HCT116 (cell line): Measurements from ENCODE around the gene ACTC1. TPM values are rescaled to one million over a fixed set of nuclear protein-coding genes. Genes with fewer than 3 reads are reported as not detected.

Experiments used
- ATAC-seq: fragments of 200-7000 bp; cut with Tn5 transposase; 2 replicates; pipeline ENCODE4 v1.9.1; 2020; ENCODE audit warnings: mild to moderate bottlenecking, moderate library complexity
- BruUV-seq: library from RNA; stranded (reverse); fragments of 400-500 nt; replicated peaks from 2 replicates; lab custom pipeline; 2021; lab: Mats Ljungman, UMichigan
- CTCF ChIA-PET: fragments of 300-600 bp; sonication (Branson Sonifier 250); formaldehyde crosslinking; loops from one replicate; lab custom pipeline; 2021; ENCODE audit warnings: antibody characterized with exemption; lab: Charles Lee
- POLR2A ChIA-PET: fragments of 300-600, 350-600 bp; sonication (Branson Sonifier 250); formaldehyde crosslinking; loops from one replicate; lab custom pipeline; 2021; ENCODE audit warnings: antibody characterized with exemption; lab: Charles Lee
- RAD21 ChIA-PET, 2 experiments: fragments of 300-600 bp; sonication (Branson Sonifier 250); formaldehyde crosslinking; loops; one replicate each; lab custom pipeline; 2023; ENCODE audit warnings: low total read pairs in 2 of 2; ENCODE audit not compliant: uncharacterized antibody in 2 of 2, unreplicated experiment in 2 of 2, low non-redundant PET in 1 of 2; lab: Charles Lee
- DNase-seq: peaks from one replicate; pipeline ENCODE4 v3.0.0-alpha.2; 2010; ENCODE audit warnings: low read depth, low spot score
- H2AFZ ChIP-seq: fragments of 200-600 bp; shearing (Covaris generic), sonication (generic); 2 replicates; pipeline ENCODE4 v1.6.1; 2017; ENCODE audit warnings: low read depth, mixed run types, mixed read lengths, antibody characterized with exemption, low read length; ENCODE audit not compliant: poor library complexity, severe bottlenecking
- H3K27ac ChIP-seq: 2 replicates; pipeline ENCODE4 v1.5.1; 2012; ENCODE audit warnings: low read depth, low read length
- H3K27me3 ChIP-seq: fragments of 200-600 bp; sonication (generic); 2 replicates; pipeline ENCODE4 v1.6.1; 2016; ENCODE audit warnings: mixed run types, low read length, mixed read lengths; ENCODE audit not compliant: insufficient read depth
- H3K36me3 ChIP-seq, 2 experiments: fragments of 200-500 bp in 1 of 2; fragments of 200-600 bp in 1 of 2; sonication (Bioruptor generic) in 1 of 2; sonication (generic) in 1 of 2; 2 replicates each; pipeline versions ENCODE4 v1.5.1 to v1.6.1; 2014 to 2016; ENCODE audit warnings: low read length in 2 of 2, inconsistent platforms in 1 of 2, mixed read lengths in 1 of 2, mixed run types in 1 of 2; ENCODE audit not compliant: insufficient read depth in 2 of 2, control insufficient read depth in 1 of 2
- H3K4me1 ChIP-seq, 2 experiments: fragments of 200-600 bp in 1 of 2; sonication (generic) in 1 of 2; 2 replicates each; pipeline versions ENCODE4 v1.5.1 to v1.6.1; 2012 to 2017; ENCODE audit warnings: low read length in 2 of 2, inconsistent platforms in 1 of 2, mild to moderate bottlenecking in 1 of 2, mixed read lengths in 1 of 2, mixed run types in 1 of 2, moderate library complexity in 1 of 2; ENCODE audit not compliant: insufficient read depth in 2 of 2, control insufficient read depth in 1 of 2
- H3K4me2 ChIP-seq: fragments of 200-600 bp; sonication (generic); 2 replicates; pipeline ENCODE4 v1.6.1; 2017; ENCODE audit warnings: mixed run types, low read length, mixed read lengths
- H3K4me3 ChIP-seq, 2 experiments: fragments of 200-600 bp in 1 of 2; sonication (generic) in 1 of 2; replicated peaks in 1 of 2; 2 replicates each; pipeline ENCODE4 v1.5.1; 2011 to 2016; ENCODE audit warnings: low read length in 2 of 2, control low read depth in 1 of 2, low read depth in 1 of 2, mild to moderate bottlenecking in 1 of 2, mixed read lengths in 1 of 2, mixed run types in 1 of 2
- H3K79me2 ChIP-seq: fragments of 200-600 bp; sonication (generic); 2 replicates; pipeline ENCODE4 v1.6.1; 2017; ENCODE audit warnings: mild to moderate bottlenecking, mixed run types, low read length, moderate library complexity, mixed read lengths; ENCODE audit not compliant: insufficient read depth
- H3K9ac ChIP-seq: fragments of 200-600 bp; sonication (generic); 2 replicates; pipeline ENCODE4 v1.6.1; 2016; ENCODE audit warnings: low read length, mixed read lengths
- H3K9me2 ChIP-seq: fragments of 200-600 bp; sonication (generic), shearing (Covaris generic); 2 replicates; pipeline ENCODE4 v1.6.1; 2017; ENCODE audit warnings: mixed run types, mild to moderate bottlenecking, moderate library complexity; ENCODE audit not compliant: insufficient read depth
- H3K9me3 ChIP-seq, 2 experiments: fragments of 200-500 bp in 1 of 2; fragments of 200-600 bp in 1 of 2; sonication (Bioruptor generic) in 1 of 2; sonication (generic) in 1 of 2; 2 replicates each; pipeline ENCODE4 v1.6.1; 2014 to 2017; ENCODE audit warnings: low read length in 2 of 2, mixed read lengths in 2 of 2, inconsistent platforms in 1 of 2, low read depth in 1 of 2, mild to moderate bottlenecking in 1 of 2, mixed run types in 1 of 2, moderate library complexity in 1 of 2; ENCODE audit not compliant: control insufficient read depth in 1 of 2, insufficient read depth in 1 of 2
- H4K20me1 ChIP-seq: fragments of 200-600 bp; sonication (generic), shearing (Covaris generic); 2 replicates; pipeline ENCODE4 v1.6.1; 2017; ENCODE audit warnings: mixed run types, mild to moderate bottlenecking, moderate library complexity; ENCODE audit not compliant: insufficient read depth
- ATF3 ChIP-seq: IDR thresholded peaks from 2 replicates; pipeline ENCODE4 v1.6.1; 2012
- FOSL1 ChIP-seq: IDR thresholded peaks from 2 replicates; pipeline ENCODE4 v1.6.1; 2012; ENCODE audit warnings: low read depth
- MAX ChIP-seq: IDR thresholded peaks from 2 replicates; pipeline ENCODE4 v1.6.1; 2012
- POLR2AphosphoS5 ChIP-seq: IDR thresholded peaks from 2 replicates; pipeline ENCODE4 v1.6.1; 2011; ENCODE audit warnings: mild to moderate bottlenecking, low read depth, low read length, moderate library complexity
- REST ChIP-seq: IDR thresholded peaks from 2 replicates; pipeline ENCODE4 v1.6.1; 2012; ENCODE audit warnings: low read depth
- SRF ChIP-seq: IDR thresholded peaks from 2 replicates; pipeline ENCODE4 v1.6.1; 2012; ENCODE audit warnings: low read depth
- TCF7L2 ChIP-seq: IDR thresholded peaks from 2 replicates; pipeline ENCODE4 v1.7.0; 2011; ENCODE audit warnings: borderline replicate concordance, inconsistent platforms; ENCODE audit not compliant: insufficient read depth, insufficient read length; ENCODE audit errors: extremely low read depth
- YY1 ChIP-seq: IDR thresholded peaks from 2 replicates; pipeline ENCODE4 v1.6.1; 2011; ENCODE audit warnings: low read length, low read depth, moderate library complexity, mild to moderate bottlenecking; ENCODE audit not compliant: insufficient replicate concordance; ENCODE audit errors: extremely low read depth
- ZBTB33 ChIP-seq: IDR thresholded peaks from 2 replicates; pipeline ENCODE4 v1.6.1; 2011; ENCODE audit warnings: mild to moderate bottlenecking, low read length, moderate library complexity; ENCODE audit not compliant: insufficient replicate concordance; ENCODE audit errors: extremely low read depth
- intact Hi-C: fragments of 100-400 bp; cut with micrococcal nuclease; formaldehyde crosslinking; loops from 2 replicates; pipeline ENCODE4 v1.10.0; 2022
- total RNA-seq: library from RNA; stranded (reverse); gene quantifications from one replicate; pipeline ENCODE4 v1.2.1, GENCODE V29; 2021; ENCODE audit not compliant: unreplicated experiment

The ACTC1 gene
- total RNA-seq, 1 experiment from 2014 or later, result not detected

GRCh38 chr15:34772312-34772711 is 23.0 kb downstream of the ACTC1 start:
- Histone ChIP-seq H3K79me2 (no peaks in the 10 kb centered on the region), H3K9me3 (no peaks in the 10 kb centered on the region), H2AFZ (no peak overlapping the region), H3K4me3 (no peak overlapping the region), H3K27me3 (peaks cover 69% of the 10 kb centered on the region), H3K27ac (no peak overlapping the region), H3K9ac (no peak overlapping the region), H4K20me1 (no peaks in the 10 kb centered on the region), H3K4me2 (no peak overlapping the region), H3K9me2 (no peaks in the 10 kb centered on the region), H3K4me1 (no peaks in the 10 kb centered on the region), H3K36me3 (no peaks in the 10 kb centered on the region)
- DNase-seq (no peak), ATAC-seq (no peak)
- CTCF ChIA-PET, result no interaction called here
- POLR2A ChIA-PET, result no interaction called here
- TF ChIP-seq ZBTB33, result no peak
- TF ChIP-seq FOSL1, result no peak
- TF ChIP-seq TCF7L2, result no peak
- no peak for TF ChIP-seq ATF3
- no peak for TF ChIP-seq SRF
- no peak for TF ChIP-seq YY1
- no peak for TF ChIP-seq REST
- no peak for TF ChIP-seq MAX
- no peak for TF ChIP-seq POLR2AphosphoS5
- no TSS peak for BruUV-seq
- intact Hi-C loops, result no loop called here
- RAD21 ChIA-PET, result no interaction called here
